Stimulated activated CD4-positive, alpha-beta T cell treated with anti-CD3 and anti-CD28 coated beads, Interleukin-1b, Interleukin-23, amount 100 ng/mL, for 48 hours (primary cell): ENCODE data around the gene TTLL10.

Source experiments
- DNase-seq: peaks from one replicate; pipeline ENCODE4 v3.0.0-alpha.2; 2020

Gene TTLL10

DNA sequence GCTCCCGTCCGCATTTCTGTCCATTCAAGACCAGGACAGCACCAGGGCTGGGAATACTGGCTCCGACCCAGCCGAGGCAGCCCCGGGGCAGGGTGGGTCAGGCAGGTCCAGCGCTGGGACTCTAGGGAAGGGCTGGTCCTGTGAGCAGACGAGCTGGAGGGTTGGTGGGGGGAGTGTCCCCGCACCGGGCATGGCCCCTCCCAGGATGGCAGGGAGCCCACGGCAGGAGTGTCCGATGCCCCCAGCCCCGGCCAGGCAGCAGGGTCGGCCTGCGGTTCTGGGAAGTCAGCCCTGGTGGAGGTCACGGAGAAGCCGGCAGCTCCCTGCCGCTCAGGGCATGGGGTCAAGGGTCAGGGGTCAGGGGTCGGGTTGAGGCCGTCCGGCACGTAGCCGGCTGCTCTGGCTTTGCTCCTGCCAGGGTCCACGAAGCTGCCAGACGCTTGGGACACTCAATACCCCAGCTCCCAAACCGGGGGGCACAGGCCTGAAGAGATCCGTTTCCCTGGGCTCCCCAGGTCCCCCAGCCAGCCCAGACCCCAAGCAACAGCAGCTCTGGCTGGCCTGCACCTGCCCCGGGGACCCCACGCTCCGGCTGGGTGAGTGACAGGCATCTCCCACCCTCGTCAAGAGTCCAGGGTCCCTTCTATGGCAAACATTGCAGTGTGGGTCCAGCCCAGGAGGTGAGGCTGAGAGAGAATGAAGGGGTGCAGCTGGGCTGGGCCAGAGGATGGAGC, 66.1 kb downstream of the TTLL10 start:
- DNase-seq, result no peak

DNA sequence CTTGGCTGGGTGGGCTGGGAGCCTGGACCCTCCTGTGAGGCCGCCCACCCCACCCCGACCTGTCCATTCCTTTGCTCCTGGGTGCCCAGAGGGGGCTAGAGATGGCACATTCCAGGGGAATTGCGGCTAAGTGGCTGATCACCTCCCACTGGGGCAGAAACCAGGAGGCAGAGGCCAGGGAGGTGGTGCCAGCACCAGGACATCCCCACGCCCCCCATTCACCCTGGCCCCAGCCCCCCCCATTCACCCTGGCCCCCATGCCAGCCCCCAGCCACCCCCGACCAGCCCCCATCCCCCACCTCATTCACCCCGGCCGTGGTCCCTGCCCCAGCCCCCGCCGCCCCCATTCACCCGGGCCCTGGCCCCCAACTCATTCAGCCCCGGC, 66.7 kb downstream of the TTLL10 start:
- no peak for DNase-seq

DNA sequence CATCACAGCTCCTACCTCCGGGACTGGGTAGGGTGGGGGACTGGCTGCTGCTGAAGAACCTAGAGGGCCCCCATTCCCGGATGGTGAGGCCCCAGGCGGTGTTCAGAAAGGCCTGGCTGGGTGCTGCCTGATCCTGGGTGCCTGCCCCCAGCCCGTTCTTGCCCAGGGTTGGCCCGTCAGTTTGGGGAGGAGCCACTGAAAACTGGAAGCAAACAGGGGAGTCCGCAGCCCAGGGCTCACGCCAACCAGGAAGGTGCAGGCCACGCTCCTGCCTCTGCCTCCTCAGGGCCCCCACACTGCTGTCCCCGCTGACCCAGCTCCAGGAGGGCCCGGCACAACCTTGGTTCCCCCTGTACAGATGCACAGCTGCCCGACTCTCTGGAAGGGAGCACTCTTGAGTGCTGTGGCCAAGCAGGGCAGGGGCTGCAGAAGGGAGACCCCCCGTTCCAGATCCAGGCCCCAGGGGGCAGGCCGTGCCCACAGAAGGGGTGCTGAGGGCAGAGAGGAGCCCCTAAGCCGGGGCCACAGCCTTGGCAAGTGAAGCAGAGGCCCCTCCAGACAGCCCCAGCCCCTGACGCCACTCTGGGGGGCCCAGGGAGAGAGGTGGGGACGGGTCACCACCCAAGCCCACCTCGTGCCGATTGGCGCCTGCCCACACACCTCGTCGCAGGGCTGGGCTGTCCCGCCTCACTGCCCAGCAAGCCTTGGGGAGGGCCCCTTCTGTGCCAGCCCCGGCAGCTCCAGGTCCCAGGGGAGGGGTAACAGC, 67.3 kb downstream of the TTLL10 start:
- DNase-seq, result no peak

DNA sequence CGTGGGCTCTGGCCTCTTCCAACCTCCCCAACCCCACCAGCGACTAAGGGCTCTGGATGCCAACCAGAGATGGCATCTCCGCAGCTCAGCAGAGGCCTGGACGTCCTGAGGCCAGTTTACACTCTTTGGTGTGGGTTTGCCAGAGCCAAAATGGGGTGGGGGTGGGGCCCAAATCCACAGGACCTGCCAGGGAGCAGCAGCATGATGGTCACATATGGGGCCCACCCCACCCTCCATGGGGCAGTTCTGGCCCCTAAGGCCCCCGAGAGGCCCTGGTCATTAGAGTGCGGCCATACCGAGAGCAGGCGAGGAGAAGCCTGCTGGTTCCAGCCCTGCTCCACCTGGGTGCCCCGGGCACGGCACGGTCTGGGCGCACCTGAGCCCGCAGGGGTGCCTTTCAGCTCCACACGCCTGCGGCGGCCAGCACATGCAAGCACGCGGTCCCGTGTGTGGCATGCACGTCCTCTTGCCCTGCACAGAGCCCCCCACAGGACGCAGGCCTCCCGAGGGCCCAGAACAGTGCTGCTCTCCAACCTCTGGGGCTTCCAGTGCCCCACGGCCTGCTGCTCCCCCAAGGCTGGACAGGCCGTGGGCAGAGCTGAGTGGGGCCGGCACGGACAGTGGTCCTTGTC, 68.0 kb downstream of the TTLL10 start:
- DNase-seq, result no peak

DNA sequence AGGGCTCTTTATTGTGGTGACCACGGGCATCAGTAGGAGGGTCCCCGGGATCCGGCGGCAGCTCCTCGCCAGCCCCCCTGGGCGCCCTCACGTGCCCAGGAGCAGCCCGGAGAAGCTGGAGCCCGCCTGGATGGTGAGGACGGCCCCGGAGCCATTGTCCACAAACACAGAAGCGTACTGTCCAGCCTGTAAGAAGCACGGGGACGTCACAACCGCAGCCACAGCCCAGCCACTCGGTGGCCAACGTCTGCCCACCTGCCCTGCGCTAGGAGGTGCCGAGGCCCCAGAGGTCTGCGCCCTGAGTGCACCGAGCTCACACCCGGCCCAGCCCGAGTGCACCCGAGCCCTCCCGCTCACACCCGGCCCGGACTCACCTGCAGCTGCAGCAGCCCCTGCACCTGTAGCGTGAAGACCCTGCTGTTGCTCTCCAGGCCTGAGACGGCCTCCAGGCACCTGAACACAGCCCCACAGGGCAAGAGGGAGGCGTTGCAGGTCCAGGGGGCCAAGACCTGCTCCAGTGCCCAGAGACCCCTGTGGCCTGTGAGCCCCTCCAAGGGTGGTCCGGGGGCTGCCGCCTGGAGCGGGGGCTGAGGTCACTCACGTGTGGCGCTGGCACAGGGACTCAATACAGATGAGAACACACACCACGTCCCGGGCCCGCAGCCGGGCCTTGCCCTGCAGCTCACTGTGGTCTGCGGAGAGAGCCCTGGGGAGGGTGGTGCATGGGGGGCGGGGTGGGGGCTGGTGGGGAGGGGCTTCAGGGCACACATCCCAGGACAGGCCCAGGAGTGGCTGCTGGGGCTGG, 69.0 kb downstream of the TTLL10 start:
- DNase-seq, result no peak

DNA sequence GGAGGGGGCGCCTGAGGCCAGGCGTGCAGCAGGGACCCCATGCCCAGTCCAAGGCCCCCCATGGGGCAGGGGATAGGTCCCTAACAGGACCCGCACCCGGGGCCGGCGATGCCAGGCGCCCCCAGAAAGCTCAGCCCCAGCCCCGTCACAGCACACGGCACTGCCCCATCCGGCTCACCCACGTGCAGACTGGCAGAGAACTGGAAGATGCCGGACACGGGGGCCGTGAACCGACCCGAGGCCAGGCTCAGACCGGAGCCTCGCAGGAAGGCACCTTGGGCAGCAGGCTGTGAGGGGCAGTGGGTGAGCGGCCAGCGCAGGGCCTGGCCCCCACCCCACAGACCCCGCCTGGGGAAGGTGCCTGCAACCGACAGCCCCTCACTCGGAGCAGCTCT, 69.6 kb downstream of the TTLL10 start:
- DNase-seq, result no peak

DNA sequence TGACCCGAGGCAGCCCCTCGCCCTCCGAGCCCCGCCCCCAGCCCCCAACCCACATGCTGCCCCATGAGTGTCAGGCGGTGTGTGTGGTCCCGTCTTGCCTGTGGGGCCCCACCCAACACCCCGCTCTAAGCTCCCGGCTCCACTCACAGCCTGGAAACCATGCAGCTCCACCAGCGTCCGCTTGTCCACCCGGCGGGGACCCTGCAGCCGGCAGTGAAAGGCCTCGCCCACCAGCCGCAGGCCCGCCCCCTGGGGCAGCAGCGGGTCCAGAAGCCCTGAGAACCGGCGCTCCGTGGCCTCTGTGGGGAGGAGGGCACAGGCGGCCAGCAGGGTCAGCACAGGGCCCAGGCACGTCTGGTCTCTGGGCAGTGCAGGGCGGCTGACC, 70.1 kb downstream of the TTLL10 start:
- DNase-seq, result no peak

DNA sequence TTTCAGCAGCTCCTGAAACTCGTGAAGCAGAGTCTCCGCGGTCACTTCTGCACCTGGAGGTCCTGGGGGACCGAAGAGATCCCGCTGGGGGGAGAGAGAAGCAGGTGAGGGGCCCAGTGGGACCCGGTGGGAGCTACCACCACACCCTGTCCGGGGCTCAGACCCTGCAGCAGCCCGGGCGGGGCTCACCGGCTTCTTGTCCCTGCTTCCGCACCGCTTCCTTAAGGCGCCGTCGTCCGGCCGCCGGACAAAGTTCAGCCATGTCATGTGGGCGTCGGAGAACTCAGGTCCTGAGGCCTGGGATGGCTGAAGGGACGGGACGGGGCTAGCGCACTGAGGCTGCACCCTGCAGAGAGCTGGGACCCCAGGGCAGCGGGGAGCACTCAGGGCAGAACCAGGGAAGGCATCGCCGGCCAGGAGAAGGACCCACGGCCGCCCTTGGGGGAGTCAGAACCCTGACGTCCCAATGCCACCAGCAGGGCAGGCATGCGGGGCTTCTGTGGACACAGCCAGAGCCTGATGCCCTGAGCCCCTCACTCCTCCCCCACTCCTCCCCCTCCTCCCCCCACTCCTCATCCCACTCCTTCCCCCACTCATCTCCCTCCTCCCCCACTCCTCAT, 70.6 kb downstream of the TTLL10 start:
- no peak for DNase-seq

DNA sequence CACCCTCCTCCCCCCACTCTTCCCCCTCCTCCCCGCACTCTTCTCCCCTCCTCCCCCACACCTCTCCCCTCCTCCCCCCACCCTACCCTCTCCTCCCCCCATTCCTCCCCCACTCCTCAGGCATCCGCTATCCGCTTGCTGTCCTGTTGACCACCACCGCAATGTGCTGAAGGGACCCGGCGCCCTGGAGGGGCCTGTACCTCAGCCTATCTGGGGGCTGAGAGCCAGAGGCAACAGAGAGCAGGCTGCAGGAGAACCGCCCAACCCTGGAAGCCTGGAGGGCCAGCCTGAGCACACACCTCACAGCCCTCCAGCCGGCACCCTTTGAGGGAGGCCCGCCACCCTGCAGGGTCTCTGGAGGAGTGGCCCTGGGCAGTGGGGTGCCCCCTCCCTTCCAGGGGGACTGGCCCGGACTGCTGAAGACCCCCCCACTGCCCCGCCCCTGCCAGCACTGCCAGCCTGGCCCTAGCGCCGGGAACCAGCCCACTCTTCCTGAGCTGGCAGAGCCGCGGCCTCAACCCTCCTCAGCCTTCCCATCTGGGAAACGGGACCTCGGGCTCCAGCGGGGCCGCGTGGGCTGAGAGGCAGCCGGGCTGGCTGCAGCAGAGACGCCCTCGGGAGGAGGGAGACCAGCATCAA, 71.6 kb downstream of the TTLL10 start:
- no peak for DNase-seq

DNA sequence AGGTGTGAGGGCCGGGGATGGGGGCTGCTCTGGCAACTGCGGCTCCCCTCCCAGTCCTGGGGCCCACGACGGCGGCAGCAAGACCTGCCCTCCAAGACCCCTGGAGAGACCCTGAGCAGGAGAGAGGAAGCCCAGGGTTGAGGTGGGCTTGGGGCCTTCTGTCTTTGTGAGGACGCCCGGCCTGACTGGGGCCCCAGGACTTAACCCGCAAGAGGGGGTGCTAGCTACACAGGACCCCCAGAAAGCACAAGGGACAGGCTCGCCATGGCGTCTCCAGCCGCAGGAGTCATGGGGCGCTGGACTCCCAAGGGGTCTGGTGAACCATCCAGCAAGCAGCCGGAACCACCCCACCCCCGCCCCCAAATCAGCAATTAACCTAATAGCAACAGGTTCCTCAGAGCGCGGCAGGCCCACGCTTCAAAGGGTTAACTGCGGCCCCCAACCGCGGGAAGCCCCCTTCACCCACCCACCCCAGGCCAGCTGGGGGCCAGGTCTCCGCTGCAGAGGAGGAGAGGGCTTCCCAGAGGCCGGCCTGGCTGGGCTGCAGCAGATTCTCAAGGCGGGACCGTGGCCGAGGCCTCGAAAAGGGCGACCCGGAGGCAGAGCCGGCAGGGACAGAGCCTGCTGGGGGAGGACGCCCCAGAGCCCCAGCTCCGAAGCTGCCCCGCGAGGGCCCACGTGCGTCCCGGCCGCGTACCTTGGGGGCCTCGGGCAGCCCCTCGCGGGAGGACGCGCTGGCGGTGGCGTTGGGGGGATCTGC, 72.3 kb downstream of the TTLL10 start:
- no peak for DNase-seq

DNA sequence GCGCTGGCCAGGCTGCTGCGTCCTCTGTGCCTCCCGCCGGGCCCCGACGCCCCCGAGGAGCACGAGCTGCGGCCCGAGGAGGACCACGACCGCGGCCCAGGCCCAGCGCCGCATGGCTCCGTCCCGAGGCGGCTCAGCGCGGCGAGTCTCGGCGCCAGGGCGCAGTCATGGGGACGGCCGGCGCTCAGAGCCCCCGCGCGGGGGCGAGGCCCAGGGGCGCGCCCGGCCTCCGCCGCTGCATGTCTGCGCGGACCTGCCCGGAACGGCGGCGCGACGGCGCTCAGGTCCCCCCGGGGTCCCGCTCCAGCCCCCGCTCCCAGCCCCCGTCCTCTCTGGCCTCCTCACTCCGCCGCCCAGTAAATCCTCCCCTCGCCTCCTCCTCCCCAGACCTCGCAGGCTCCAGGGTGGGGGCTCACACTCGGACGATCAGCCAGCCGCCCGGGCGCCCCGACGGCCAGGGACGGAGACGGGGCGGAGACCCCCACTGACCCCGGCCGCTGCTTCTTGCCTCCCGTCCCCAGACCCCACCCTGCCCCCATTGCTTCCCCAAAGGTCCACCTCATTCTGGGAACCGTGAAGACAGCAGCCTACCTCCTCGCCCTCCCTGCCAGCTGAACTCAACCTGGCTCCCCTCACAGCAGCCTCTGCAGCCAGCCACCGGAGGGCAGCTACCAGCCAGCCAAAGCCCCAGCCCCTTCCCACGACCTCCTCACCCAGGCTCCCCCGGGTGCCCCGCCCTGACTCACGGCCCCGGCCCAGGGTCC, 73.1 kb downstream of the TTLL10 start, which contains the start of gene C1QTNF12:
Gene C1QTNF12, minus strand, starts transcription at position 146 of the 764 bp plus-strand sequence. Its CDS starts 32 bp downstream, at position 114.
- no peak for DNase-seq

DNA sequence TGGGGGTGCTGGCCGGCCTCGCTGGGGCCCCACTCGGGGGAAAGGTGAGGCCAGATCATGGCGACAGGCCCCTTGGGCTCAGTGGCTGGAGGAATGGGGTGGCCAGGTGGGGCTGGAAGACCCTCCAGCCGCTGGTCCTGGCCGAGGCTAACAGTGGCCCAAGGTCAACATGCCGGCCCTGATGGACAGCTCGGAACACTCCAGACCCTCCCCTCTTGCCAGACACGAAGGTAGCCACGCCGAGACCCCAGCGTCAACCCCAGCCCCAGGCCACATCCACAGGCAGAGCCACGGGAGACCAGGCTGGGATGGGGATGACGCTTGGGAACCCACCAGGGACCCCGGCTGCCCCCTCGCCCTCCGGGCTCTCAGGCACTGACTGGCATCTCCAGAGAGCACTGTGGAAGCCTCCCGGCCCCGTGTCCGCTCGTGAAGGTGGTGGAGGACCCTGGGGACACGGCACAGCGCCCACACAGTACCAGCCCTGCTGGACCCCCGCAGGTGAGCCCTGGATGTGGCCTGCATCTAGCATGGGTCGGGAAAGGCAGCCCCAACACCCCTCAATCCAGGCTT, 73.7 kb downstream of the TTLL10 start:
- DNase-seq, result no peak
